PC-3 (cell line): ENCODE data around the gene SUPT7L. TPM values are rescaled to one million over a fixed set of nuclear protein-coding genes. Genes with fewer than 3 reads are reported as not detected.

Source experiments
- ATAC-seq: fragments of 200-7000 bp; cut with Tn5 transposase; 2 replicates; pipeline ENCODE4 v1.9.1; 2020; ENCODE audit warnings: mild to moderate bottlenecking, moderate library complexity
- BruUV-seq: library from RNA; stranded (reverse); fragments of 400-500 nt; replicated peaks from 2 replicates; lab custom pipeline; 2021; lab: Mats Ljungman, UMichigan
- CTCF ChIA-PET: fragments of 300-600 bp; sonication (Branson Sonifier 250); formaldehyde crosslinking; loops from one replicate; lab custom pipeline; 2022; ENCODE audit warnings: antibody characterized with exemption; lab: Charles Lee
- POLR2A ChIA-PET: fragments of 300-600 bp; sonication (Branson Sonifier 250); formaldehyde crosslinking; loops from one replicate; lab custom pipeline; 2022; ENCODE audit warnings: antibody characterized with exemption; ENCODE audit not compliant: unreplicated experiment; lab: Charles Lee
- DNase-seq: peaks from one replicate; pipeline ENCODE4 v3.0.0-alpha.2; 2015
- H2AFZ ChIP-seq: fragments of 300-600 bp; sonication (generic); 2 replicates; pipeline ENCODE4 v1.6.0; 2016; ENCODE audit warnings: antibody characterized with exemption, low read length
- H3F3A ChIP-seq: fragments of 300-600 bp; sonication (generic); one replicate; pipeline ENCODE4 v1.6.0; 2017; ENCODE audit warnings: antibody characterized with exemption, low read length, control low read depth, mild to moderate bottlenecking; ENCODE audit not compliant: unreplicated experiment
- H3K27ac ChIP-seq: fragments of 300-600 bp; sonication (generic); 2 replicates; pipeline ENCODE4 v1.5.1; 2016; ENCODE audit warnings: mild to moderate bottlenecking, low read length
- H3K27me3 ChIP-seq: fragments of 300-600 bp; sonication (generic); 2 replicates; pipeline ENCODE4 v1.6.1; 2016; ENCODE audit warnings: low read length, mixed read lengths
- H3K36me3 ChIP-seq: fragments of 300-600 bp; sonication (generic); 2 replicates; pipeline ENCODE4 v1.6.1; 2016; ENCODE audit warnings: low read depth, mixed run types, low read length, mixed read lengths
- H3K4me1 ChIP-seq: fragments of 300-600 bp; sonication (generic); 2 replicates; pipeline ENCODE4 v1.5.1; 2016; ENCODE audit warnings: low read length; ENCODE audit not compliant: insufficient read depth
- H3K4me2 ChIP-seq: fragments of 300-600 bp; sonication (generic); 2 replicates; pipeline ENCODE4 v1.6.0; 2016; ENCODE audit warnings: low read length
- H3K4me3 ChIP-seq: fragments of 300-600 bp; sonication (generic); 2 replicates; pipeline ENCODE4 v1.5.1; 2016; ENCODE audit warnings: mild to moderate bottlenecking, low read length, mixed read lengths
- H3K79me2 ChIP-seq: fragments of 300-600 bp; sonication (generic); 2 replicates; pipeline ENCODE4 v1.6.1; 2017; ENCODE audit warnings: low read length, mixed read lengths
- H3K9ac ChIP-seq: fragments of 300-600 bp; sonication (generic); 2 replicates; pipeline ENCODE4 v1.6.0; 2016; ENCODE audit warnings: mild to moderate bottlenecking, low read length
- H3K9me2 ChIP-seq: fragments of 300-600 bp; sonication (generic); replicated peaks from 2 replicates; pipeline ENCODE4 v1.6.1; 2016; ENCODE audit warnings: mixed run types, low read length, mixed read lengths
- H3K9me3 ChIP-seq: fragments of 300-600 bp; sonication (generic); 2 replicates; pipeline ENCODE4 v1.6.1; 2016; ENCODE audit warnings: low read length, mixed read lengths
- H4K20me1 ChIP-seq: fragments of 300-600 bp; sonication (generic); 2 replicates; pipeline ENCODE4 v1.6.1; 2016; ENCODE audit warnings: low read length, mixed read lengths
- CTCF ChIP-seq: fragments of 300-600 bp; sonication (generic); conservative IDR thresholded peaks from 2 replicates; pipeline ENCODE4 v1.5.1; 2017; ENCODE audit warnings: antibody characterized with exemption, low read depth, mild to moderate bottlenecking, low read length
- EZH2 ChIP-seq: fragments of 300-600 bp; sonication (generic); IDR thresholded peaks from one replicate; pipeline ENCODE4 v1.6.1; 2017; ENCODE audit warnings: antibody characterized with exemption, mild to moderate bottlenecking, low read length; ENCODE audit not compliant: unreplicated experiment
- EZH2phosphoT487 ChIP-seq: fragments of 300-600 bp; sonication (generic); IDR thresholded peaks from 2 replicates; pipeline ENCODE4 v1.6.1; 2018; ENCODE audit warnings: mild to moderate bottlenecking, antibody characterized with exemption, low read length, borderline replicate concordance
- intact Hi-C: fragments of 100-400 bp; cut with micrococcal nuclease; formaldehyde crosslinking; loops from 2 replicates; pipeline ENCODE4 v1.9.0; 2023
- total RNA-seq: library from RNA; depleted of rRNA; stranded (reverse); fragments of >200 nt; gene quantifications from 2 replicates; pipeline ENCODE4 v1.2.3, GENCODE V29; 2014

The SUPT7L gene
- total RNA-seq, 1 experiment from 2014 or later, result 23.4 TPM

- intact Hi-C loops, result loop anchor here (10.0 kb wide), 1 partner anchor 246 kb away; the partner anchor contains the start of gene PPM1G
- H3K79me2 ChIP-seq, result no peaks in the 10 kb centered on the region
- no peak overlapping the region for H3K4me3 ChIP-seq
- no peaks in the 10 kb centered on the region for H3F3A ChIP-seq
- no peaks in the 10 kb centered on the region for H3K9me2 ChIP-seq
- ChIA-PET CTCF (no interaction called here), POLR2A (no interaction called here)
- H3K4me1 ChIP-seq, result peaks cover 36% of the 10 kb centered on the region
- no peaks in the 10 kb centered on the region for H4K20me1 ChIP-seq
- no peak overlapping the region for H3K27ac ChIP-seq
- H3K9me3 ChIP-seq, result no peaks in the 10 kb centered on the region
- H3K27me3 ChIP-seq, result no peaks in the 10 kb centered on the region
- BruUV-seq, result no TSS peak
- H3K4me2 ChIP-seq, result no peak overlapping the region
- no peak overlapping the region for H3K9ac ChIP-seq
- no peak for TF ChIP-seq CTCF
- no peak for TF ChIP-seq EZH2
- ATAC-seq, result no peak
- H2AFZ ChIP-seq, result no peak overlapping the region
- peaks cover 60% of the 10 kb centered on the region; the same call in 1 of the 2 replicates for H3K36me3 ChIP-seq
- no peak for DNase-seq
Measured at GRCh38 chr2:27651056-27651455, 12.4 kb downstream of the SUPT7L start.

- H3K4me2 ChIP-seq, result no peak overlapping the region
- H3K9ac ChIP-seq, result no peak overlapping the region
- H3K27me3 ChIP-seq, result no peaks in the 10 kb centered on the region
- TF ChIP-seq EZH2phosphoT487 (no peak), CTCF (no peak), EZH2 (no peak)
- H3K79me2 ChIP-seq, result no peaks in the 10 kb centered on the region
- H3K9me2 ChIP-seq, result no peaks in the 10 kb centered on the region
- H3K4me3 ChIP-seq, result no peak overlapping the region
- no TSS peak for BruUV-seq
- CTCF ChIA-PET, result interaction anchor here (0.6 to 0.7 kb wide), 2 partner anchors 16 to 36 kb away, joined by 3 to 4 read pairs; partner anchors contain the start of gene SUPT7L
- H3K27ac ChIP-seq, result no peak overlapping the region
- peaks cover 59% of the 10 kb centered on the region; the same call in 1 of the 2 replicates for H3K36me3 ChIP-seq
- ATAC-seq, result no peak
- intact Hi-C loops, result no loop called here
- no peak for DNase-seq
- H3F3A ChIP-seq, result no peaks in the 10 kb centered on the region
- no peaks in the 10 kb centered on the region for H4K20me1 ChIP-seq
- POLR2A ChIA-PET, result no interaction called here
- peaks cover 7% of the 10 kb centered on the region for H3K4me1 ChIP-seq
- H3K9me3 ChIP-seq, result no peaks in the 10 kb centered on the region
- H2AFZ ChIP-seq, result no peak overlapping the region
Measured at GRCh38 chr2:27647737-27648136, 15.7 kb downstream of the SUPT7L start.

- Histone ChIP-seq H3K79me2 (no peaks in the 10 kb centered on the region), H3K4me3 (no peak overlapping the region), H3K9ac (no peak overlapping the region), H3K27ac (no peak overlapping the region), H3K36me3 (peaks cover 57% of the 10 kb centered on the region; the same call in 1 of the 2 replicates), H3K4me1 (peaks cover 2% of the 10 kb centered on the region), H2AFZ (no peak overlapping the region), H3K9me3 (no peaks in the 10 kb centered on the region), H3K9me2 (no peaks in the 10 kb centered on the region), H3F3A (no peaks in the 10 kb centered on the region), H3K4me2 (no peak overlapping the region), H4K20me1 (no peaks in the 10 kb centered on the region), H3K27me3 (no peaks in the 10 kb centered on the region)
- CTCF ChIA-PET, result interaction anchor here (0.6 to 0.7 kb wide), 2 partner anchors 16 to 36 kb away, joined by 3 to 4 read pairs; partner anchors contain the start of gene SUPT7L
- POLR2A ChIA-PET, result no interaction called here
- DNase-seq (no peak), ATAC-seq (peak; percentile 55)
- intact Hi-C loops, result no loop called here
- TF ChIP-seq EZH2, result no peak
- no peak for TF ChIP-seq CTCF
- no peak for TF ChIP-seq EZH2phosphoT487
- BruUV-seq, result no TSS peak
Measured at GRCh38 chr2:27647289-27647688, 16.1 kb downstream of the SUPT7L start.
